ENCODE data around the gene PTPN14. TPM values are rescaled to one million over a fixed set of nuclear protein-coding genes. Genes with fewer than 3 reads are reported as not detected.
"Not testable (repeated sequence)": the region's sequence is repeated elsewhere in the genome, so short reads cannot be mapped to it uniquely, and the experiment has no call there.

PTPN14 gene
- polyA plus RNA-seq, 1 donor from 2014 or later, result 0.07 TPM

DNA sequence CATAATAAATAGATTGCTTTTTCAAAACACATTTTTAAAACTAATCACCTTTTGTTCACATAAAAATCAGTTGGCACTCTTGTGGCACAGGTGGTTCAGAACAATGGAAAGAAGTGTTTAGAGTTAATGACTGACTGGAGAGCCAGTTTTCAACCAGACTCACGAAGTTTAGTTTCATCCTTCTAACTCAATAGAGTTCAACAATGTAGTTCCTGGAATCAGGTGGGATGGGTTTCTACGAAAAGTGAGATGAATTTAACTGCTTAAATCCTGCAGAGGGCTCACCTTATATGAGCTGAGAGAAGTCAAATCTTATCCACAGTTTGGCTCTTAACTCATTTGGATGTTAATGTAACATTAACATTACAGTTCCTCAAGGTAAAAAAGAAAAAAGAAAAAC lies 153.9 kb downstream of the PTPN14 start:
- Histone ChIP-seq H3F3A (ENCODE audit: insufficient read depth, low read length, poor library complexity, severe bottlenecking) (no peaks in the 10 kb centered on the region), H3K9ac (ENCODE audit: low read length) (no peak overlapping the region), H2AFZ (ENCODE audit: low read depth, low read length) (no peak overlapping the region), H3K79me2 (replicated peaks; ENCODE audit: insufficient read depth, low read length) (no peaks in the 10 kb centered on the region), H3K4me2 (ENCODE audit: low read length) (no peak overlapping the region), H3K4me3 (ENCODE audit: low read length) (no peak overlapping the region), H3K27ac (ENCODE audit: low read length) (no peak overlapping the region), H3K36me3 (ENCODE audit: insufficient read depth, low read length) (no peaks in the 10 kb centered on the region), H3K9me2 (ENCODE audit: insufficient read depth, low read length) (no peaks in the 10 kb centered on the region), H4K20me1 (ENCODE audit: insufficient read depth) (no peaks in the 10 kb centered on the region), H3K9me3 (ENCODE audit: low read length) (no peaks in the 10 kb centered on the region), H3K27me3 (ENCODE audit: insufficient read depth, low read depth, low read length) (no peaks in the 10 kb centered on the region)
- no peak for TF ChIP-seq EP300 (conservative IDR thresholded peaks at IDR 0.05; ENCODE audit: poor library complexity, severe bottlenecking)
- TF ChIP-seq, protein P1, sequence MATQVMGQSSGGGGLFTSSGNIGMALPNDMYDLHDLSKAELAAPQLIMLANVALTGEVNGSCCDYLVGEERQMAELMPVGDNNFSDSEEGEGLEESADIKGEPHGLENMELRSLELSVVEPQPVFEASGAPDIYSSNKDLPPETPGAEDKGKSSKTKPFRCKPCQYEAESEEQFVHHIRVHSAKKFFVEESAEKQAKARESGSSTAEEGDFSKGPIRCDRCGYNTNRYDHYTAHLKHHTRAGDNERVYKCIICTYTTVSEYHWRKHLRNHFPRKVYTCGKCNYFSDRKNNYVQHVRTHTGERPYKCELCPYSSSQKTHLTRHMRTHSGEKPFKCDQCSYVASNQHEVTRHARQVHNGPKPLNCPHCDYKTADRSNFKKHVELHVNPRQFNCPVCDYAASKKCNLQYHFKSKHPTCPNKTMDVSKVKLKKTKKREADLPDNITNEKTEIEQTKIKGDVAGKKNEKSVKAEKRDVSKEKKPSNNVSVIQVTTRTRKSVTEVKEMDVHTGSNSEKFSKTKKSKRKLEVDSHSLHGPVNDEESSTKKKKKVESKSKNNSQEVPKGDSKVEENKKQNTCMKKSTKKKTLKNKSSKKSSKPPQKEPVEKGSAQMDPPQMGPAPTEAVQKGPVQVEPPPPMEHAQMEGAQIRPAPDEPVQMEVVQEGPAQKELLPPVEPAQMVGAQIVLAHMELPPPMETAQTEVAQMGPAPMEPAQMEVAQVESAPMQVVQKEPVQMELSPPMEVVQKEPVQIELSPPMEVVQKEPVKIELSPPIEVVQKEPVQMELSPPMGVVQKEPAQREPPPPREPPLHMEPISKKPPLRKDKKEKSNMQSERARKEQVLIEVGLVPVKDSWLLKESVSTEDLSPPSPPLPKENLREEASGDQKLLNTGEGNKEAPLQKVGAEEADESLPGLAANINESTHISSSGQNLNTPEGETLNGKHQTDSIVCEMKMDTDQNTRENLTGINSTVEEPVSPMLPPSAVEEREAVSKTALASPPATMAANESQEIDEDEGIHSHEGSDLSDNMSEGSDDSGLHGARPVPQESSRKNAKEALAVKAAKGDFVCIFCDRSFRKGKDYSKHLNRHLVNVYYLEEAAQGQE (IDR thresholded peaks at IDR 0.05; ENCODE audit: borderline replicate concordance), result no peak
- no peak for TF ChIP-seq TAF1 (IDR thresholded peaks at IDR 0.05; ENCODE audit: low read depth)
- TF ChIP-seq RAD21 (conservative IDR thresholded peaks at IDR 0.05), result no peak
- TF ChIP-seq, protein P2, sequence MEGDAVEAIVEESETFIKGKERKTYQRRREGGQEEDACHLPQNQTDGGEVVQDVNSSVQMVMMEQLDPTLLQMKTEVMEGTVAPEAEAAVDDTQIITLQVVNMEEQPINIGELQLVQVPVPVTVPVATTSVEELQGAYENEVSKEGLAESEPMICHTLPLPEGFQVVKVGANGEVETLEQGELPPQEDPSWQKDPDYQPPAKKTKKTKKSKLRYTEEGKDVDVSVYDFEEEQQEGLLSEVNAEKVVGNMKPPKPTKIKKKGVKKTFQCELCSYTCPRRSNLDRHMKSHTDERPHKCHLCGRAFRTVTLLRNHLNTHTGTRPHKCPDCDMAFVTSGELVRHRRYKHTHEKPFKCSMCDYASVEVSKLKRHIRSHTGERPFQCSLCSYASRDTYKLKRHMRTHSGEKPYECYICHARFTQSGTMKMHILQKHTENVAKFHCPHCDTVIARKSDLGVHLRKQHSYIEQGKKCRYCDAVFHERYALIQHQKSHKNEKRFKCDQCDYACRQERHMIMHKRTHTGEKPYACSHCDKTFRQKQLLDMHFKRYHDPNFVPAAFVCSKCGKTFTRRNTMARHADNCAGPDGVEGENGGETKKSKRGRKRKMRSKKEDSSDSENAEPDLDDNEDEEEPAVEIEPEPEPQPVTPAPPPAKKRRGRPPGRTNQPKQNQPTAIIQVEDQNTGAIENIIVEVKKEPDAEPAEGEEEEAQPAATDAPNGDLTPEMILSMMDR (IDR thresholded peaks at IDR 0.05; ENCODE audit: poor library complexity, severe bottlenecking), result no peak
- no peak for TF ChIP-seq EZH2 (IDR thresholded peaks at IDR 0.05; ENCODE audit: borderline replicate concordance, insufficient read depth, low read length, poor library complexity, severe bottlenecking)
- TF ChIP-seq SMC3 (conservative IDR thresholded peaks at IDR 0.05; ENCODE audit: poor library complexity), result no peak
- no peak for TF ChIP-seq MXI1 (conservative IDR thresholded peaks at IDR 0.05; ENCODE audit: poor library complexity, severe bottlenecking)
- TF ChIP-seq POLR2AphosphoS5 (IDR thresholded peaks at IDR 0.05), result no peak

DNA sequence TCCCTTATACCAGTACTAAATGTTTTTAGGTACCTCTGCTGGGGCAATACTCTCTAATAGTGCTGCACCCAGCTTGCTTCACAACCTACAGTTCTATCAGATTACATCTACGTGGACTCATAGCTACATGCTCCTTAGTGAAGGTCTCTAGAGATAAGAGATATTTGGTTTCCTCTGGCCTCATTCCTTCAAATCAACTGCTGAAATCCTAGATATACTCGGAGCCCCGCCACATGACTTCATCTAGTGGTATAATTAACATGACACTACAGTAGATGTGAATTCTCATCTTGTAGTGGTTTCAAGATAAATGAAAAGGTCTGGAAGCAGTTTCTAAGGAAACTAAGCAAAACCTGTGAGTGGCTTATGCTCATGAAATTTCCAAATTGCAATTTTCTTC lies 155.1 kb downstream of the PTPN14 start:
- H3F3A ChIP-seq (ENCODE audit: insufficient read depth, low read length, poor library complexity, severe bottlenecking), result no peaks in the 10 kb centered on the region
- H2AFZ ChIP-seq (ENCODE audit: low read depth, low read length), result no peak overlapping the region
- no peaks in the 10 kb centered on the region for H3K79me2 ChIP-seq (replicated peaks; ENCODE audit: insufficient read depth, low read length)
- no peaks in the 10 kb centered on the region for H3K9me2 ChIP-seq (ENCODE audit: insufficient read depth, low read length)
- TF ChIP-seq TAF1 (IDR thresholded peaks at IDR 0.05; ENCODE audit: low read depth), result no peak
- TF ChIP-seq EZH2 (IDR thresholded peaks at IDR 0.05; ENCODE audit: borderline replicate concordance, insufficient read depth, low read length, poor library complexity, severe bottlenecking), result no peak
- TF ChIP-seq POLR2AphosphoS5 (IDR thresholded peaks at IDR 0.05), result no peak
- no peak for TF ChIP-seq EP300 (conservative IDR thresholded peaks at IDR 0.05; ENCODE audit: poor library complexity, severe bottlenecking)
- TF ChIP-seq RAD21 (conservative IDR thresholded peaks at IDR 0.05), result no peak
- TF ChIP-seq, protein P1 (IDR thresholded peaks at IDR 0.05; ENCODE audit: borderline replicate concordance), result no peak
- TF ChIP-seq, protein P2 (IDR thresholded peaks at IDR 0.05; ENCODE audit: poor library complexity, severe bottlenecking), result no peak
- H4K20me1 ChIP-seq (ENCODE audit: insufficient read depth), result no peaks in the 10 kb centered on the region
- no peaks in the 10 kb centered on the region for H3K27me3 ChIP-seq (ENCODE audit: insufficient read depth, low read depth, low read length)
- no peak overlapping the region for H3K27ac ChIP-seq (ENCODE audit: low read length)
- H3K4me2 ChIP-seq (ENCODE audit: low read length), result no peak overlapping the region
- no peak overlapping the region for H3K4me3 ChIP-seq (ENCODE audit: low read length)
- H3K9me3 ChIP-seq (ENCODE audit: low read length), result no peaks in the 10 kb centered on the region
- H3K36me3 ChIP-seq (ENCODE audit: insufficient read depth, low read length), result no peaks in the 10 kb centered on the region
- H3K9ac ChIP-seq (ENCODE audit: low read length), result no peak overlapping the region

DNA sequence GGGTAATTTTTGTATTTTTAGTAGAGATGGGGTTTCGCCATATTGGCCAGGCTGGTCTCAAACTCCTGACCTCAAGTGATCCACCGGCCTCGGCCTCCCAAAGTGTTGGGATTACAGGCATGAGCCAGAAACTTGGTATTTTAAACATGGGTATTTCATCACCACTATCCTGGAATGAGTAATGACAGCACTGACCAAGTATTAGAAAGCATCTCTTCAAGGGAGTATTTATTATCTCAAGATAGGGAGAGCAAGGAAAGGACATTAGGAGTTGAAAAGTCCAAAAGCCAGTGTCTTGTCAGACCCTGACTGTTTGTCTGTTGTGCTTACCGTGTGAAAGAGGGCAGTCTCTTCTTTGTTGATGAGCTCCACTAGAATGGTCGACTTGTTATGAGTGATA lies 156.8 kb downstream of the PTPN14 start:
- not testable (repeated sequence) for H3K9ac ChIP-seq (ENCODE audit: low read length); H3K4me2 ChIP-seq (ENCODE audit: low read length); H3K9me2 ChIP-seq (ENCODE audit: insufficient read depth, low read length)

More for the DNA sequence above, 156.8 kb downstream of the PTPN14 start:
- not testable (repeated sequence) for H3K27me3 ChIP-seq (ENCODE audit: insufficient read depth, low read depth, low read length); H3K9me3 ChIP-seq (ENCODE audit: low read length); H3K36me3 ChIP-seq (ENCODE audit: insufficient read depth, low read length); H3K79me2 ChIP-seq (replicated peaks; ENCODE audit: insufficient read depth, low read length); H3F3A ChIP-seq (ENCODE audit: insufficient read depth, low read length, poor library complexity, severe bottlenecking); H2AFZ ChIP-seq (ENCODE audit: low read depth, low read length); H3K27ac ChIP-seq (ENCODE audit: low read length); H3K4me3 ChIP-seq (ENCODE audit: low read length); H4K20me1 ChIP-seq (ENCODE audit: insufficient read depth)

Data from neural cell (in vitro differentiated cells).